Retina (tissue), 1 donor: Measurements from ENCODE around the gene IGSF3.
"Not testable (repeated sequence)": the region's sequence is repeated elsewhere in the genome, so short reads cannot be mapped to it uniquely, and the experiment has no call there.

Source experiments
- DNase-seq: peaks from one replicate; pipeline ENCODE4 v3.0.0-alpha.2; 2016

Gene IGSF3

GRCh38 chr1:116626915-116627314, 40.6 kb downstream of the IGSF3 start:
- DNase-seq = not testable (repeated sequence)

- not testable (repeated sequence) for DNase-seq
These were observed 42.4 kb downstream of the IGSF3 start for GRCh38 chr1:116625155-116625554.

- no peak for DNase-seq
These were observed 43.5 kb downstream of the IGSF3 start for GRCh38 chr1:116624040-116624439.

GRCh38 chr1:116622496-116622895, 45.0 kb downstream of the IGSF3 start:
- DNase-seq = not testable (repeated sequence)

GRCh38 chr1:116621756-116622155, 45.8 kb downstream of the IGSF3 start:
- not testable (repeated sequence) for DNase-seq

GRCh38 chr1:116620392-116620791, 47.1 kb downstream of the IGSF3 start:
- DNase-seq = not testable (repeated sequence)

GRCh38 chr1:116619106-116619505, 48.4 kb downstream of the IGSF3 start:
- not testable (repeated sequence) for DNase-seq

GRCh38 chr1:116617808-116618207, 49.7 kb downstream of the IGSF3 start:
- not testable (repeated sequence) for DNase-seq

- not testable (repeated sequence) for DNase-seq
These were observed 53.7 kb downstream of the IGSF3 start for GRCh38 chr1:116613825-116614224.

- not testable (repeated sequence) for DNase-seq
These were observed 57.6 kb downstream of the IGSF3 start for GRCh38 chr1:116609801-116610371.

- not testable (repeated sequence) for DNase-seq
These were observed 58.7 kb downstream of the IGSF3 start for GRCh38 chr1:116608841-116609240.

GRCh38 chr1:116608151-116608550, 59.4 kb downstream of the IGSF3 start:
- not testable (repeated sequence) for DNase-seq

GRCh38 chr1:116607463-116607862, 60.1 kb downstream of the IGSF3 start:
- DNase-seq = not testable (repeated sequence)

- DNase-seq = not testable (repeated sequence)
These were observed 61.5 kb downstream of the IGSF3 start for GRCh38 chr1:116606067-116606466.

GRCh38 chr1:116605315-116605714, 62.2 kb downstream of the IGSF3 start:
- no peak for DNase-seq

GRCh38 chr1:116604408-116604807, 63.1 kb downstream of the IGSF3 start:
- not testable (repeated sequence) for DNase-seq

GRCh38 chr1:116603646-116604045, 63.9 kb downstream of the IGSF3 start:
- DNase-seq = not testable (repeated sequence)

GRCh38 chr1:116599369-116599768, 68.2 kb downstream of the IGSF3 start:
- not testable (repeated sequence) for DNase-seq

- not testable (repeated sequence) for DNase-seq
These were observed 69.0 kb downstream of the IGSF3 start for GRCh38 chr1:116598420-116599036.

GRCh38 chr1:116597388-116597787, 70.1 kb downstream of the IGSF3 start:
- DNase-seq = not testable (repeated sequence)

GRCh38 chr1:116596742-116597307, 70.7 kb downstream of the IGSF3 start:
- DNase-seq = not testable (repeated sequence)

- peak; percentile 45 for DNase-seq
These were observed 71.4 kb downstream of the IGSF3 start for GRCh38 chr1:116595946-116596741.
